ENCODE results near the gene CD3E.

CD3E gene

GRCh38 chr11:118304568-118305248 lies at the start of gene CD3E:
TSS of gene CD3E (plus strand) at chr11:118304730. CDS start at chr11:118304953, 223 bp downstream.
- DNase-seq = peak; percentile 69 to 77

- no peak for DNase-seq
These were observed 46.1 kb upstream of the CD3E start for GRCh38 chr11:118258410-118258809.

- DNase-seq = no peak
These were observed 45.4 kb upstream of the CD3E start for GRCh38 chr11:118259138-118259537.

GRCh38 chr11:118260353-118260752 lies 44.2 kb upstream of the CD3E start:
- DNase-seq = no peak

GRCh38 chr11:118263112-118263511 lies 41.4 kb upstream of the CD3E start:
- no peak for DNase-seq

- peak; percentile 43 to 58 for DNase-seq
These were observed 40.6 kb upstream of the CD3E start, which contains the start of gene MPZL2 for GRCh38 chr11:118263695-118264568. TSS of gene MPZL2 (minus strand) at chr11:118264297. CDS start at chr11:118264153, 144 bp downstream.

GRCh38 chr11:118264569-118265465 lies 39.7 kb upstream of the CD3E start:
- no peak for DNase-seq

- DNase-seq = no peak
These were observed 38.6 kb upstream of the CD3E start for GRCh38 chr11:118265954-118266353.

- no peak for DNase-seq
These were observed 37.0 kb upstream of the CD3E start for GRCh38 chr11:118267486-118267885.

- DNase-seq = no peak
These were observed 32.5 kb upstream of the CD3E start for GRCh38 chr11:118272001-118272400.

GRCh38 chr11:118274186-118274585 lies 30.3 kb upstream of the CD3E start:
- no peak for DNase-seq

- DNase-seq = no peak
These were observed 29.4 kb upstream of the CD3E start for GRCh38 chr11:118275176-118275575.

- no peak for DNase-seq
These were observed 28.1 kb upstream of the CD3E start for GRCh38 chr11:118276422-118276821.

- no peak for DNase-seq
These were observed 27.2 kb upstream of the CD3E start for GRCh38 chr11:118277312-118277711.

- peak in 1 of 2 experiments; percentile 33 for DNase-seq
These were observed 23.2 kb upstream of the CD3E start for GRCh38 chr11:118281284-118281683.

- no peak for DNase-seq
These were observed 21.9 kb upstream of the CD3E start for GRCh38 chr11:118282606-118283005.

- no peak for DNase-seq
These were observed 21.4 kb upstream of the CD3E start for GRCh38 chr11:118283037-118283636.

- no peak for DNase-seq
These were observed 20.7 kb upstream of the CD3E start for GRCh38 chr11:118283756-118284350.

- no peak for DNase-seq
These were observed 18.0 kb upstream of the CD3E start for GRCh38 chr11:118286545-118286944.

- DNase-seq = no peak
These were observed 17.5 kb upstream of the CD3E start for GRCh38 chr11:118287006-118287405.

- DNase-seq = no peak
These were observed 15.1 kb upstream of the CD3E start for GRCh38 chr11:118289401-118289800.

GRCh38 chr11:118290923-118291322 lies 13.6 kb upstream of the CD3E start:
- peak; percentile 30 to 41 for DNase-seq
